HEK293 (cell line): ENCODE results near the gene CARTPT.

Source experiments
- CTCF ChIA-PET: fragments of 350-600 bp; formaldehyde crosslinking; extraction: SDS; loops from one replicate; lab custom pipeline; 2021; ENCODE audit warnings: antibody characterized with exemption; lab: Yijun Ruan, JAX
- POLR2A ChIA-PET: fragments of 300-600 bp; formaldehyde crosslinking; extraction: SDS; loops from one replicate; lab custom pipeline; 2020; ENCODE audit warnings: antibody characterized with exemption, inconsistent platforms; lab: Yijun Ruan, JAX
- H3K27ac ChIP-seq: fragments of 200-500 bp; sonication (Bioruptor generic); 2 replicates; pipeline ENCODE4 v1.5.1; 2014; ENCODE audit warnings: low read depth, low read length, control low read depth, inconsistent platforms; ENCODE audit errors: extremely low read depth
- H3K36me3 ChIP-seq, 2 experiments: fragments of 200-500 bp in 1 of 2; sonication (Bioruptor generic) in 1 of 2; 1 replicate in 1 of 2; 2 replicates in 1 of 2; pipeline ENCODE4 v1.5.1; 2014 to 2017; ENCODE audit warnings: inconsistent platforms in 2 of 2, low read length in 2 of 2; ENCODE audit not compliant: control insufficient read depth in 2 of 2, insufficient read depth in 1 of 2
- H3K4me1 ChIP-seq: fragments of 200-500 bp; sonication (Bioruptor generic); 2 replicates; pipeline ENCODE4 v1.5.1; 2014; ENCODE audit warnings: mild to moderate bottlenecking, low read length, inconsistent platforms; ENCODE audit not compliant: control insufficient read depth, insufficient read depth
- H3K4me3 ChIP-seq: 2 replicates; pipeline ENCODE4 v1.5.1; 2011; ENCODE audit warnings: low read depth, mild to moderate bottlenecking, control low read depth, low read length, moderate library complexity
- H3K9me3 ChIP-seq: fragments of 200-500 bp; sonication (Bioruptor generic); 2 replicates; pipeline ENCODE4 v1.5.1; 2014; ENCODE audit warnings: low read depth, low read length, inconsistent platforms; ENCODE audit not compliant: control insufficient read depth, insufficient read depth
- BCL6B ChIP-seq: fragments of 450-650 bp; formaldehyde crosslinking; IDR thresholded peaks from 2 replicates; pipeline ENCODE4 v1.5.1; 2017; ENCODE audit warnings: missing biosample characterization, missing genetic modification characterization
- HOXA7 ChIP-seq: sonication (generic); formaldehyde crosslinking; IDR thresholded peaks from 2 replicates; pipeline ENCODE4 v1.8.1; 2022; ENCODE audit warnings: missing genetic modification reagents, borderline replicate concordance
- PATZ1 ChIP-seq: fragments of 450-650 bp; formaldehyde crosslinking; IDR thresholded peaks from 2 replicates; pipeline ENCODE4 v1.5.1; 2016; ENCODE audit warnings: missing biosample characterization, missing genetic modification characterization
- PRDM6 ChIP-seq: fragments of 450-650 bp; formaldehyde crosslinking; IDR thresholded peaks from 2 replicates; pipeline ENCODE4 v1.5.1; 2017; ENCODE audit warnings: missing biosample characterization, missing genetic modification characterization
- SCRT1 ChIP-seq: fragments of 450-650 bp; formaldehyde crosslinking; IDR thresholded peaks from 2 replicates; pipeline ENCODE4 v1.5.1; 2016; ENCODE audit warnings: missing biosample characterization, missing genetic modification characterization, borderline replicate concordance
- TCF7L2 ChIP-seq: IDR thresholded peaks from 2 replicates; pipeline ENCODE4 v1.6.1; 2011; ENCODE audit warnings: low read depth, mild to moderate bottlenecking, inconsistent platforms, low read length, moderate library complexity, borderline replicate concordance
- WT1 ChIP-seq: fragments of 450-650 bp; formaldehyde crosslinking; IDR thresholded peaks from 2 replicates; pipeline ENCODE4 v1.5.1; 2016; ENCODE audit warnings: missing biosample characterization, missing genetic modification characterization
- ZBTB11 ChIP-seq: fragments of 450-650 bp; formaldehyde crosslinking; conservative IDR thresholded peaks from 2 replicates; pipeline ENCODE4 v1.5.1; 2016; ENCODE audit warnings: low read depth, missing biosample characterization, missing genetic modification characterization
- ZFP69B ChIP-seq: fragments of 450-650 bp; formaldehyde crosslinking; IDR thresholded peaks from 2 replicates; pipeline ENCODE4 v1.5.1; 2016; ENCODE audit warnings: missing biosample characterization, missing genetic modification characterization
- ZNF169 ChIP-seq: fragments of 450-650 bp; formaldehyde crosslinking; IDR thresholded peaks from 2 replicates; pipeline ENCODE4 v1.5.1; 2016; ENCODE audit warnings: missing biosample characterization, missing genetic modification characterization
- ZNF214 ChIP-seq: fragments of 450-650 bp; formaldehyde crosslinking; IDR thresholded peaks from 2 replicates; pipeline ENCODE4 v1.5.1; 2017; ENCODE audit warnings: missing biosample characterization, mild to moderate bottlenecking, missing genetic modification characterization, borderline replicate concordance
- ZNF221 ChIP-seq: fragments of 450-650 bp; formaldehyde crosslinking; IDR thresholded peaks from 2 replicates; pipeline ENCODE4 v1.5.1; 2017; ENCODE audit warnings: missing biosample characterization, missing genetic modification characterization, borderline replicate concordance
- ZNF398 ChIP-seq: fragments of 450-650 bp; formaldehyde crosslinking; IDR thresholded peaks from 2 replicates; pipeline ENCODE4 v1.5.1; 2017; ENCODE audit warnings: missing biosample characterization, missing genetic modification characterization
- ZNF585B ChIP-seq: fragments of 450-650 bp; formaldehyde crosslinking; IDR thresholded peaks from 2 replicates; pipeline ENCODE4 v1.5.1; 2016; ENCODE audit warnings: missing biosample characterization, missing genetic modification characterization
- ZNF664 ChIP-seq: fragments of 450-650 bp; formaldehyde crosslinking; IDR thresholded peaks from 2 replicates; pipeline ENCODE4 v1.5.1; 2016; ENCODE audit warnings: missing biosample characterization, missing genetic modification characterization
- ZNF777 ChIP-seq: fragments of 450-650 bp; formaldehyde crosslinking; IDR thresholded peaks from 2 replicates; pipeline ENCODE4 v1.5.1; 2017; ENCODE audit warnings: missing biosample characterization, missing genetic modification characterization, borderline replicate concordance

CARTPT gene

GRCh38 chr5:71699751-71700150 lies 19.3 kb upstream of the CARTPT start:
- H3K36me3 ChIP-seq, result no peaks in the 10 kb centered on the region
- POLR2A ChIA-PET, result no interaction called here
- H3K27ac ChIP-seq, result no peak overlapping the region
- no peaks in the 10 kb centered on the region for H3K9me3 ChIP-seq
- CTCF ChIA-PET, result interaction anchor here (2.7 kb wide), 1 partner anchor 17 kb away, joined by 8 read pairs; no protein-coding TSS in a partner anchor
- TF ChIP-seq PRDM6 (tag by site-specific recombination), result no peak
- TF ChIP-seq PATZ1, result no peak
- no peak for TF ChIP-seq ZNF664 (tag by site-specific recombination)
- no peak for TF ChIP-seq ZNF398
- no peaks in the 10 kb centered on the region; the same call in 1 of the 2 replicates for H3K4me1 ChIP-seq
- H3K4me3 ChIP-seq, result no peak overlapping the region

- TF ChIP-seq ZNF169 (tag by site-specific recombination), result no peak
- TF ChIP-seq WT1 (tag by site-specific recombination), result no peak
- no peak for TF ChIP-seq SCRT1 (tag by site-specific recombination)
- TF ChIP-seq TCF7L2, result no peak
- no peak for TF ChIP-seq ZNF214
- no peak for TF ChIP-seq ZNF777 (tag by site-specific recombination)
- TF ChIP-seq PRDM6 (tag by site-specific recombination), result no peak
- TF ChIP-seq BCL6B (tag by site-specific recombination), result no peak
- no peak for TF ChIP-seq HOXA7 (CRISPR knock-in tag)
- Histone ChIP-seq H3K4me3 (no peak overlapping the region), H3K27ac (no peak overlapping the region), H3K9me3 (no peaks in the 10 kb centered on the region), H3K36me3 (no peaks in the 10 kb centered on the region), H3K4me1 (no peaks in the 10 kb centered on the region)
- CTCF ChIA-PET, result no interaction called here
- POLR2A ChIA-PET, result no interaction called here
Observed at GRCh38 chr5:71700803-71701202, 18.3 kb upstream of the CARTPT start.

GRCh38 chr5:71701407-71701806 lies 17.7 kb upstream of the CARTPT start:
- ChIA-PET CTCF (no interaction called here), POLR2A (no interaction called here)
- Histone ChIP-seq H3K27ac (no peak overlapping the region), H3K4me3 (no peak overlapping the region), H3K4me1 (no peaks in the 10 kb centered on the region), H3K9me3 (no peaks in the 10 kb centered on the region), H3K36me3 (no peaks in the 10 kb centered on the region)
- no peak for TF ChIP-seq ZNF221 (tag by site-specific recombination)
- no peak for TF ChIP-seq ZNF585B
- no peak for TF ChIP-seq ZBTB11 (tag by site-specific recombination)
- no peak for TF ChIP-seq ZFP69B (tag by site-specific recombination)
